ENCODE measurements around the gene LRP6.
"Not testable (repeated sequence)": the region's sequence is repeated elsewhere in the genome, so short reads cannot be mapped to it uniquely, and the experiment has no call there.

Gene LRP6

GRCh38 chr12:12265035-12265434, 1.8 kb downstream of the LRP6 start:
- no peak for TF ChIP-seq CTCF (IDR thresholded peaks at IDR 0.05; ENCODE audit: low read depth, low read length)
- no peak for DNase-seq (ENCODE audit: extremely low read depth, low read depth)

- no peak for TF ChIP-seq CTCF (IDR thresholded peaks at IDR 0.05; ENCODE audit: low read depth, low read length)
- DNase-seq (ENCODE audit: extremely low read depth, low read depth), result no peak
These were observed 2.9 kb downstream of the LRP6 start for GRCh38 chr12:12263909-12264308.

GRCh38 chr12:12256291-12256757, 10.5 kb downstream of the LRP6 start:
- DNase-seq (ENCODE audit: extremely low read depth, low read depth), result not testable (repeated sequence)

- no peak for TF ChIP-seq CTCF (IDR thresholded peaks at IDR 0.05; ENCODE audit: low read depth, low read length)
- no peak for DNase-seq (ENCODE audit: extremely low read depth, low read depth)
These were observed 12.3 kb downstream of the LRP6 start for GRCh38 chr12:12254553-12254952.

GRCh38 chr12:12249216-12250050, 17.4 kb downstream of the LRP6 start:
- no peak for TF ChIP-seq CTCF (IDR thresholded peaks at IDR 0.05; ENCODE audit: low read depth, low read length)
- no peak for DNase-seq (ENCODE audit: extremely low read depth, low read depth)

- no peak for DNase-seq (ENCODE audit: extremely low read depth, low read depth)
- no peak for TF ChIP-seq CTCF (IDR thresholded peaks at IDR 0.05; ENCODE audit: low read depth, low read length)
These were observed 19.3 kb downstream of the LRP6 start for GRCh38 chr12:12247584-12247983.

- no peak for TF ChIP-seq CTCF (IDR thresholded peaks at IDR 0.05; ENCODE audit: low read depth, low read length)
- no peak for DNase-seq (ENCODE audit: extremely low read depth, low read depth)
These were observed 22.5 kb downstream of the LRP6 start for GRCh38 chr12:12244341-12244740.
